Stimulated activated memory B cell treated with anti-CD40 and anti-IgM and Interleukin-4, amounts not matched to agents 10 μg/mL and 1 μg/mL and 100 μg/mL, for 72 hours (primary cell): ENCODE measurements around the gene SLC38A7.

Source experiments
- ATAC-seq: fragments of 150-1000 bp; cut with Tn5 transposase; 2 replicates; pipeline ENCODE4 v1.10.0; 2021
- H3K27ac Mint-ChIP-seq: one replicate; pipeline ENCODE4 v1.8.0; 2022; ENCODE audit warnings: mild to moderate bottlenecking, mixed read lengths
- H3K27me3 Mint-ChIP-seq: one replicate; pipeline ENCODE4 v1.8.0; 2022; ENCODE audit warnings: mixed read lengths
- H3K36me3 Mint-ChIP-seq: one replicate; pipeline ENCODE4 v1.8.0; 2022; ENCODE audit warnings: mixed read lengths
- H3K4me1 Mint-ChIP-seq: one replicate; pipeline ENCODE4 v1.8.0; 2022; ENCODE audit warnings: mixed read lengths
- H3K4me3 Mint-ChIP-seq: one replicate; pipeline ENCODE4 v1.8.0; 2022; ENCODE audit warnings: mild to moderate bottlenecking, moderate library complexity, mixed read lengths
- H3K9me3 Mint-ChIP-seq: one replicate; pipeline ENCODE4 v1.8.0; 2022; ENCODE audit warnings: mixed read lengths

Gene SLC38A7

GRCh38 chr16:58628845-58629732 lies 55.5 kb downstream of the SLC38A7 start:
- peak; percentile 3 for ATAC-seq
- Mint-ChIP-seq H3K4me3 (peak overlapping the region; percentile 92), H3K27ac (peak overlapping the region; percentile 98), H3K4me1 (peaks cover 41% of the 10 kb centered on the region), H3K36me3 (peaks cover 7% of the 10 kb centered on the region), H3K27me3 (no peaks in the 10 kb centered on the region), H3K9me3 (no peaks in the 10 kb centered on the region)

GRCh38 chr16:58624209-58624608 lies 60.4 kb downstream of the SLC38A7 start:
- Mint-ChIP-seq H3K4me1 (peaks cover 65% of the 10 kb centered on the region), H3K36me3 (peaks cover 39% of the 10 kb centered on the region), H3K4me3 (no peak overlapping the region), H3K27ac (no peak overlapping the region), H3K27me3 (no peaks in the 10 kb centered on the region), H3K9me3 (no peaks in the 10 kb centered on the region)
- ATAC-seq: no peak

- peak overlapping the region; percentile 28 for H3K27ac Mint-ChIP-seq
Measured at GRCh38 chr16:58620396-58620795, 64.2 kb downstream of the SLC38A7 start.

GRCh38 chr16:58615280-58615679 lies 69.3 kb downstream of the SLC38A7 start:
- Mint-ChIP-seq H3K4me3 (no peak overlapping the region), H3K4me1 (peaks cover 14% of the 10 kb centered on the region), H3K27me3 (no peaks in the 10 kb centered on the region), H3K36me3 (peaks cover 14% of the 10 kb centered on the region), H3K9me3 (no peaks in the 10 kb centered on the region), H3K27ac (no peak overlapping the region)
- no peak for ATAC-seq

More at GRCh38 chr16:58620396-58620795, 64.2 kb downstream of the SLC38A7 start:
- no peak for ATAC-seq
- Mint-ChIP-seq H3K4me3 (no peak overlapping the region), H3K36me3 (peaks cover 45% of the 10 kb centered on the region), H3K4me1 (peaks cover 37% of the 10 kb centered on the region), H3K9me3 (no peaks in the 10 kb centered on the region), H3K27me3 (no peaks in the 10 kb centered on the region)
